Psoas muscle (tissue), 8 donors: ENCODE results near the gene BCL11B. TPM values are rescaled to one million over a fixed set of nuclear protein-coding genes. Genes with fewer than 3 reads are reported as not detected.

ENCODE experiments used
- ATAC-seq, 4 donors: fragments of 200-7000 bp; cut with Tn5 transposase; one replicate each; pipeline ENCODE4 v1.9.1; 2020; ENCODE audit warnings: moderate library complexity in 3 of 4, mild to moderate bottlenecking in 2 of 4
- DNase-seq, 2 donors: peaks; one replicate each; pipeline ENCODE4 v3.0.0-alpha.2; 2020
- H3K27ac ChIP-seq: fragments of 200-600 bp; one replicate; pipeline ENCODE4 v1.8.0; 2022
- H3K27me3 ChIP-seq, 3 donors: fragments of 200-600 bp in 1 of 3; one replicate each; pipeline versions ENCODE4 v1.6.1 to v1.8.0; 2013 to 2022; ENCODE audit warnings: low read length in 2 of 3, mild to moderate bottlenecking in 2 of 3, moderate library complexity in 1 of 3; ENCODE audit not compliant: insufficient read depth in 3 of 3
- H3K36me3 ChIP-seq, 2 donors: fragments of 200-600 bp in 1 of 2; one replicate each; pipeline versions ENCODE4 v1.6.1 to v1.8.0; 2013 to 2022; ENCODE audit warnings: low read depth in 1 of 2, mild to moderate bottlenecking in 1 of 2, moderate library complexity in 1 of 2; ENCODE audit not compliant: insufficient read depth in 1 of 2
- H3K4me1 ChIP-seq: fragments of 200-600 bp; one replicate; pipeline ENCODE4 v1.8.0; 2022
- H3K4me3 ChIP-seq: fragments of 200-600 bp; one replicate; pipeline ENCODE4 v1.8.0; 2022; ENCODE audit warnings: mild to moderate bottlenecking
- H3K9me3 ChIP-seq: fragments of 200-600 bp; one replicate; pipeline ENCODE4 v1.8.0; 2022
- CTCF ChIP-seq: fragments of 200-600 bp; IDR thresholded peaks from one replicate; pipeline ENCODE4 v1.8.0; 2022; ENCODE audit warnings: antibody characterized with exemption
- WGBS, 3 donors: extraction: QIAGEN DNeasy Blood & Tissue Kit; methylation state at CpG; one replicate each; pipeline versions ENCODE4 v1.1.6 to v1.1.7; 2013; 5-methylcytosine and 5-hydroxymethylcytosine counted together
- intact Hi-C, 2 donors: fragments of 100-400 bp; cut with DNase I; formaldehyde crosslinking; loops; one replicate each; pipeline versions ENCODE4 v1.11.0 to v1.14.2; 2022
- polyA plus RNA-seq, 3 donors: library from polyadenylated mRNA; stranded (reverse); fragments of 200-250 nt; gene quantifications; one replicate each; pipeline ENCODE4 v1.2.3, GENCODE V29; 2013
- total RNA-seq, 4 donors: library from RNA; stranded (reverse); fragmentation: NEBNext Ultra II Directional in 2 of 4; extraction: Animal tissue kit (Norgen Biotek cat#: 25700) in 2 of 4; gene quantifications; one replicate each; pipeline versions ENCODE4 v1.2.1 to v1.2.4, GENCODE V29; 2021 to 2023
- donor health status: healthy with polysubstance abuse.
- donor health status: DM: no; HTN: no; CAD: no; lungs with moderate emphysema.
- donor health status: Bipolar disorder and iron deficiency.
- donor health status: healthy.
- donor health status: DM: yes; HTN: yes; CAD: no.
- donor health status: DM: no; HTN: no; CAD: no.
- donor health status: DM: no; HTN: no; CAD: no.
- donor health status: DM: yes; HTN: yes; CAD: no.

BCL11B gene
- total and polyA plus RNA-seq, 7 donors: 0.01 to 0.34 (median 0.15) TPM; not detected in 2

GRCh38 chr14:99235582-99236320 lies 36.2 kb downstream of the BCL11B start:
- Histone ChIP-seq H3K27me3 (peaks cover 0 to 21% (median 10%) of the 10 kb centered on the region in 3 donors), H3K4me1 (no peaks in the 10 kb centered on the region), H3K36me3 (no peaks in the 10 kb centered on the region), H3K4me3 (no peak overlapping the region), H3K27ac (no peak overlapping the region), H3K9me3 (peaks cover 5% of the 10 kb centered on the region)
- ATAC-seq (no peak), DNase-seq (no peak)
- TF ChIP-seq CTCF: no peak
- intact Hi-C loops: no loop called here
- 66 to 79% (median 69%) methylated on average over 15 of the region's 15 CpGs for WGBS, 3 donors

GRCh38 chr14:99234961-99235571 lies 36.9 kb downstream of the BCL11B start:
- no peak for TF ChIP-seq CTCF
- no peaks in the 10 kb centered on the region for H3K4me1 ChIP-seq
- DNase-seq (no peak), ATAC-seq (no peak)
- H3K9me3 ChIP-seq: peaks cover 5% of the 10 kb centered on the region
- WGBS, 3 donors: 26 to 34% (median 28%) methylated on average over 19 of the region's 19 CpGs
- H3K27ac ChIP-seq: no peak overlapping the region
- intact Hi-C loops: no loop called here
- no peak overlapping the region for H3K4me3 ChIP-seq
- H3K36me3 ChIP-seq: no peaks in the 10 kb centered on the region
- peaks cover 0 to 14% (median 10%) of the 10 kb centered on the region in 3 donors for H3K27me3 ChIP-seq

- WGBS, 3 donors: 77 to 82% (median 77%) methylated on average over 9 of the region's 9 CpGs
- Histone ChIP-seq H3K9me3 (peaks cover 5% of the 10 kb centered on the region), H3K4me1 (no peaks in the 10 kb centered on the region), H3K36me3 (no peaks in the 10 kb centered on the region), H3K4me3 (no peak overlapping the region), H3K27me3 (peaks cover 0 to 14% (median 10%) of the 10 kb centered on the region in 3 donors), H3K27ac (no peak overlapping the region)
- intact Hi-C loops: no loop called here
- no peak for ATAC-seq
- TF ChIP-seq CTCF: no peak
- DNase-seq: no peak
Observed at GRCh38 chr14:99234355-99234754, 37.6 kb downstream of the BCL11B start.

GRCh38 chr14:99233222-99234035 lies 38.6 kb downstream of the BCL11B start:
- no peak for DNase-seq
- ATAC-seq: no peak
- no peak for TF ChIP-seq CTCF
- Histone ChIP-seq H3K4me1 (no peaks in the 10 kb centered on the region), H3K36me3 (no peaks in the 10 kb centered on the region), H3K9me3 (peaks cover 5% of the 10 kb centered on the region), H3K4me3 (no peak overlapping the region), H3K27ac (no peak overlapping the region), H3K27me3 (peaks cover 0 to 14% (median 10%) of the 10 kb centered on the region in 3 donors)
- 78 to 80% (median 79%) methylated on average over 17 of the region's 17 CpGs for WGBS, 3 donors
- intact Hi-C loops: no loop called here
